MM.1S (cell line): ENCODE data around the gene TAPT1.

ENCODE experiments used
- DNase-seq: peaks from one replicate; pipeline ENCODE4 v3.0.0-alpha.2; 2015
- H2AFZ ChIP-seq: fragments of 300-600 bp; sonication (generic); 2 replicates; pipeline ENCODE4 v1.6.0; 2016; ENCODE audit warnings: antibody characterized with exemption, low read length
- H3F3A ChIP-seq: fragments of 300-600 bp; sonication (generic); 2 replicates; pipeline ENCODE4 v1.6.1; 2016; ENCODE audit warnings: mild to moderate bottlenecking, antibody characterized with exemption, low read length, moderate library complexity, mixed read lengths; ENCODE audit not compliant: insufficient read depth
- H3K27ac ChIP-seq: fragments of 300-600 bp; sonication (generic); 2 replicates; pipeline ENCODE4 v1.5.1; 2016; ENCODE audit warnings: mild to moderate bottlenecking, low read length
- H3K27me3 ChIP-seq: fragments of 300-600 bp; sonication (generic); replicated peaks from 2 replicates; pipeline ENCODE4 v1.6.0; 2016; ENCODE audit warnings: low read length; ENCODE audit not compliant: insufficient read depth
- H3K36me3 ChIP-seq: fragments of 300-600 bp; sonication (generic); replicated peaks from 2 replicates; pipeline ENCODE4 v1.6.1; 2016; ENCODE audit warnings: mild to moderate bottlenecking, low read length, mixed read lengths; ENCODE audit not compliant: insufficient read depth
- H3K4me1 ChIP-seq: fragments of 300-600 bp; sonication (generic); 2 replicates; pipeline ENCODE4 v1.6.1; 2016; ENCODE audit warnings: low read length, mixed read lengths
- H3K4me2 ChIP-seq: fragments of 300-600 bp; sonication (generic); 2 replicates; pipeline ENCODE4 v1.6.0; 2016; ENCODE audit warnings: low read depth, low read length
- H3K4me3 ChIP-seq: fragments of 300-600 bp; sonication (generic); 2 replicates; pipeline ENCODE4 v1.5.1; 2016; ENCODE audit warnings: low read length, mixed read lengths
- H3K79me2 ChIP-seq: fragments of 300-600 bp; sonication (generic); 2 replicates; pipeline ENCODE4 v1.6.1; 2016; ENCODE audit warnings: mixed run types, low read length, mixed read lengths
- H3K9ac ChIP-seq: fragments of 300-600 bp; sonication (generic); 2 replicates; pipeline ENCODE4 v1.6.1; 2016; ENCODE audit warnings: low read length, mixed read lengths
- H3K9me2 ChIP-seq: fragments of 300-600 bp; sonication (generic); replicated peaks from 2 replicates; pipeline ENCODE4 v1.6.1; 2016; ENCODE audit warnings: mild to moderate bottlenecking, low read length, mixed read lengths; ENCODE audit not compliant: insufficient read depth
- H3K9me3 ChIP-seq: fragments of 300-600 bp; sonication (generic); replicated peaks from 2 replicates; pipeline ENCODE4 v1.6.1; 2016; ENCODE audit warnings: mild to moderate bottlenecking, low read length, mixed read lengths; ENCODE audit not compliant: insufficient read depth
- H4K20me1 ChIP-seq: fragments of 300-600 bp; sonication (generic); 2 replicates; pipeline ENCODE4 v1.6.1; 2016; ENCODE audit warnings: mild to moderate bottlenecking, low read length, moderate library complexity, mixed read lengths; ENCODE audit not compliant: insufficient read depth
- CTCF ChIP-seq: fragments of 300-600 bp; sonication (generic); IDR thresholded peaks from 2 replicates; pipeline ENCODE4 v1.5.1; 2016; ENCODE audit warnings: antibody characterized with exemption, low read length, mixed read lengths
- EZH2 ChIP-seq: fragments of 300-600 bp; sonication (generic); optimal IDR thresholded peaks from 2 replicates; pipeline ENCODE3; 2017; ENCODE audit warnings: low read depth, mild to moderate bottlenecking, antibody characterized with exemption, low read length, mixed read lengths
- EZH2phosphoT487 ChIP-seq: fragments of 300-600 bp; sonication (generic); IDR thresholded peaks from 2 replicates; pipeline ENCODE4 v1.6.1; 2018; ENCODE audit warnings: antibody characterized with exemption, low read length

Gene TAPT1

GRCh38 chr4:16230308-16230707, 4.0 kb upstream of the TAPT1 start:
- H3K9me2 ChIP-seq = no peaks in the 10 kb centered on the region

GRCh38 chr4:16229604-16230003, 3.3 kb upstream of the TAPT1 start:
- Histone ChIP-seq H3K9me2 (no peaks in the 10 kb centered on the region), H4K20me1 (no peaks in the 10 kb centered on the region), H3K4me1 (peaks cover 8% of the 10 kb centered on the region; the same call in 1 of the 2 replicates), H3K36me3 (no peaks in the 10 kb centered on the region), H3K27ac (no peak overlapping the region), H3K4me2 (no peak overlapping the region), H3K9me3 (no peaks in the 10 kb centered on the region), H3K9ac (no peak overlapping the region), H3F3A (peaks cover 6% of the 10 kb centered on the region; the same call in 1 of the 2 replicates), H3K27me3 (no peaks in the 10 kb centered on the region), H3K4me3 (no peak overlapping the region), H3K79me2 (peaks cover 12% of the 10 kb centered on the region), H2AFZ (no peak overlapping the region)
- DNase-seq = no peak
- TF ChIP-seq EZH2 = no peak
- TF ChIP-seq CTCF = no peak
- no peak for TF ChIP-seq EZH2phosphoT487

More at GRCh38 chr4:16230308-16230707, 4.0 kb upstream of the TAPT1 start:
- Histone ChIP-seq H3K36me3 (no peaks in the 10 kb centered on the region), H3K4me1 (0 out of 2 replicates have a peak, but pooled peaks cover 3% of the 10 kb centered on the region), H3K27ac (no peak overlapping the region), H3F3A (peaks cover 5% of the 10 kb centered on the region; the same call in 1 of the 2 replicates), H3K9ac (no peak overlapping the region), H3K27me3 (no peaks in the 10 kb centered on the region), H3K9me3 (no peaks in the 10 kb centered on the region), H4K20me1 (no peaks in the 10 kb centered on the region), H3K4me3 (no peak overlapping the region), H3K79me2 (peaks cover 5% of the 10 kb centered on the region), H3K4me2 (no peak overlapping the region), H2AFZ (no peak overlapping the region)
- no peak for TF ChIP-seq CTCF
- no peak for TF ChIP-seq EZH2phosphoT487
- TF ChIP-seq EZH2 = no peak
- no peak for DNase-seq

- peak; percentile 8 for DNase-seq
- Histone ChIP-seq H3K9me2 (no peaks in the 10 kb centered on the region), H3K79me2 (peaks cover 34% of the 10 kb centered on the region), H3K36me3 (no peaks in the 10 kb centered on the region), H3K4me2 (peak overlapping the region; percentile 88), H3K27me3 (no peaks in the 10 kb centered on the region), H4K20me1 (0 out of 2 replicates have a peak, but pooled peaks cover 4% of the 10 kb centered on the region), H2AFZ (peak overlapping the region; percentile 87), H3K27ac (no peak overlapping the region), H3K4me1 (peaks cover 16% of the 10 kb centered on the region), H3K9ac (peak overlapping the region; percentile 76; the same call in 1 of the 2 replicates), H3K4me3 (peak overlapping the region; percentile 89), H3F3A (peaks cover 6% of the 10 kb centered on the region; the same call in 1 of the 2 replicates), H3K9me3 (no peaks in the 10 kb centered on the region)
- TF ChIP-seq EZH2 = no peak
- no peak for TF ChIP-seq EZH2phosphoT487
- TF ChIP-seq CTCF = no peak
Measured at GRCh38 chr4:16227462-16227868, 1.2 kb upstream of the TAPT1 start.
